Measurements from ENCODE around the gene BSDC1.
"Not testable (repeated sequence)": the region's sequence is repeated elsewhere in the genome, so short reads cannot be mapped to it uniquely, and the experiment has no call there.

The BSDC1 gene

DNA sequence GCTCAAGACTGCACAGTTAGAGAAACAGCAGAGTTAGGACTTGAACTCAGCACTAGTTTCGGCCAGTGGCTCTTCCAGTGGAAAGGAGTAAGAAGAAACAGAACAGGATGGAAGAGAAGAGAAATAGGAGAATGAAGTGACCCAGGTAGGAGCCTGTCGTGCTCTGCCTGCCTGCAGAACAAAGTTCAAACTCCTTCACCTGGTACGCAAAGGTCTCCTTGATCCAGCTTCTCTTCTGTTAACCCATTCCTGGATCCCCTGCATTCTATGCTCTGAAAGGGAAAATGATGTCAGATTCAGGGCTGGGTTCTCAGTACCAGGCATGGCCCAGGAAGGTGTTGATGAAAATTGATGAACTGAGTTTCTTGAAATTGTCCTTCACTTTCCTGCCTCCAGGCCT is 35.8 kb downstream of the BSDC1 start:
- DNase-seq (ENCODE audit: low spot score): no peak

DNA sequence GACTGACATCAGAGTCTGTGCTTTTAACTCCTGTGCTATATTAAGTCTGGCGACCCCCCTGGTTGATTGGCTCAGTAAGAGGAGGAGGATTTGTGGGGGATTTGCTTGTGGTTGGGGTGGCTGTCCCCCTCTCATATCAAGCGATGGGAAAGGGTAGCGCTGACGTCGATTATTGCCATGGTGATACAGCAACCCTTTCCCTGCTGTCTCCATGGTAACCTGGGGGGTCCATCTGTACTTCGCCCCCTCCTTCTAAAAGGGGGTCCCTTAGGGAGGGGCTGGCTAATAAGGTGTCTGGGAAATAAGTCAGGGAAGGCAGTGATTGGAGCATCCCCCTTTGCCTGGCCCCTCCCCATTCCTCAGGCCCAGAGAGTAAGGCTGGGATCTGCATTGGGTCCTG is 36.6 kb downstream of the BSDC1 start:
- no peak for DNase-seq (ENCODE audit: low spot score)

DNA sequence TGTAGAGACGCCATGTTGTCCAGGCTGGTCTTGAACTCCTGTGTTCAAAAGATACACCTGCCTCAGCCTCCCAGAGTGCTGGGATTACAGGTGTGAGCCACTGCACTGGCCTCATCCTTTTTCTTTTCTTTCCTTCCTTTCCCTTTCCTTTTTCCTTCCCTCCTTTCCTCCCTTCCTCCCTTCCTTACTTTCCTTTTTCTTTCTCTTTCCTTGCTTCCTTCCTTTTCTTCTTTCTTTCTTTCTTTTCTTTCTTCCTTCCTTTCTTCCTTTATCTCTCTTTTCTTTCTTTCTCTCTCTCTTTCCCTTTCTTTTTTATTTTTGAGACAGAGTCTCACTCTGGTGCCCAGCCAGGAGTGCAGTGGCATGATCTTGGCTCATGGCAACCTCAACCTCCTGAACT is 37.8 kb downstream of the BSDC1 start:
- DNase-seq (ENCODE audit: low spot score): no peak

DNA sequence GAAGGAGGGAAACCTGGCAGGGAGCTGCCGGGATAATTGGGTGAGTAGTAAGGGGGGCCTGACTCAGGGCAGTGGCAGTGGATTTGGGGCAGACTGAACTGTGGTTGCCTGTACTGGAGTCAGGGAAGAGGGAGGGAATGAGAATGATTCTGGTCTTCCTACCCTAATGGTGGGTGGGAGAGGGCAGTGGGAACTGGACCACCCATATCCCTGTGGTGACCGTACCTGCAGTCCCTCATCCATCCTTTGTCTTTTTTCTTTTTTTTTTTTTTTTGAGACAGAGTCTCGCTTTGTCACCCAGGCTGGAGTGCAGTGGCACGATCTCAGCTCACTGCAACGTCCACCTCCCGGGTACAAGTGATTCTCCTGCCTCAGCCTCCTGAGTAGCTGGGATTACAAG is 38.5 kb downstream of the BSDC1 start:
- not testable (repeated sequence) for DNase-seq (ENCODE audit: low spot score)

- DNase-seq (ENCODE audit: low spot score): no peak
Observed at GRCh38 chr1:32353886-32354570, 40.2 kb downstream of the BSDC1 start.

DNA sequence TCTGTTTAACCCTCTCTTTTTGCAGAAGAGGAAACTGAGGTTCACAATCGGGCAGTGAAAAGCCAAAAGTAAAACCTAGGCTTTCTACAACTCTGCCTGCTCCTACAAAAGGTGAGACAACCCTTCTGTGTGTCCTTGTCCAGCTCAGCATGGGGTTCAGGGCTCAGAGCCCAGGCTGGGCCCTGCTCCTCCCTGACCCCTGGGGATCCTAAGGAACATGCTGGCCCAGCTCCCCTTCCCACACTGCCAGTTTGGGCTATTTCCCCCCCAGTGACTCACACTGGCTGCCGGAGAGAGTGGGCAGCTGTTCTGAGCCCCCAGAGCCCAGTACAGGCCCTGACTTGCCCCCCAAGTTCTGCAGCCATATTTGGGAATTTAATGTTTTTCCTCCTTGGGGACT is 40.8 kb downstream of the BSDC1 start:
- no peak for DNase-seq (ENCODE audit: low spot score)

DNA sequence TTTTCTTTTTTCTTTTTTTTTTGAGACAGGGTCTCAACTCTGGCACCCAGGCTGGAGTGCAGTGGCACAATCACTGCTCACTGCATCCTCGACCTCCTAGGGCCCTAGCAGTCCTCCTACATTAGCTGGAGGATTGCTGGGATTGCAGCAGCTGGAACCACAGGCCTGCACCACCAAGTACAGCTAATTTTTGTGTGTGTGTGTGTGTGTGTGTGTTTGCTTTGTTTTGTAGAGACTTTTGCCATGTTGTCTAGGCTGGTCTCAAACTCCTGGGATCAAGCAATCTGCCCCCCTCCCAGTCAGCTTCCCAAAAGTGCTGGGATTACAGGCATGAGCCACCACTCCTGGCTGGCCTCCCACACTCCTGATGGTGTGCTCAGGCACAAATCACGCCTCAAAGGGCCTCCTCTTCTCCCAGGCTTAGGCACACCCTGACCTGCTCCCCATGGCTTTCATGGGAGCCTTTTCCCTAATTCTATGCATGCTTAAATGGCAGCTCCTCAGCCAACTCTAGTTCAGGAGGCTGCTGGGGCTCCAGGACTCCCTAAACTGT is 41.3 kb downstream of the BSDC1 start:
- no peak for DNase-seq (ENCODE audit: low spot score)

- no peak for DNase-seq (ENCODE audit: low spot score)
Observed at GRCh38 chr1:32352239-32352745, 41.9 kb downstream of the BSDC1 start.

DNA sequence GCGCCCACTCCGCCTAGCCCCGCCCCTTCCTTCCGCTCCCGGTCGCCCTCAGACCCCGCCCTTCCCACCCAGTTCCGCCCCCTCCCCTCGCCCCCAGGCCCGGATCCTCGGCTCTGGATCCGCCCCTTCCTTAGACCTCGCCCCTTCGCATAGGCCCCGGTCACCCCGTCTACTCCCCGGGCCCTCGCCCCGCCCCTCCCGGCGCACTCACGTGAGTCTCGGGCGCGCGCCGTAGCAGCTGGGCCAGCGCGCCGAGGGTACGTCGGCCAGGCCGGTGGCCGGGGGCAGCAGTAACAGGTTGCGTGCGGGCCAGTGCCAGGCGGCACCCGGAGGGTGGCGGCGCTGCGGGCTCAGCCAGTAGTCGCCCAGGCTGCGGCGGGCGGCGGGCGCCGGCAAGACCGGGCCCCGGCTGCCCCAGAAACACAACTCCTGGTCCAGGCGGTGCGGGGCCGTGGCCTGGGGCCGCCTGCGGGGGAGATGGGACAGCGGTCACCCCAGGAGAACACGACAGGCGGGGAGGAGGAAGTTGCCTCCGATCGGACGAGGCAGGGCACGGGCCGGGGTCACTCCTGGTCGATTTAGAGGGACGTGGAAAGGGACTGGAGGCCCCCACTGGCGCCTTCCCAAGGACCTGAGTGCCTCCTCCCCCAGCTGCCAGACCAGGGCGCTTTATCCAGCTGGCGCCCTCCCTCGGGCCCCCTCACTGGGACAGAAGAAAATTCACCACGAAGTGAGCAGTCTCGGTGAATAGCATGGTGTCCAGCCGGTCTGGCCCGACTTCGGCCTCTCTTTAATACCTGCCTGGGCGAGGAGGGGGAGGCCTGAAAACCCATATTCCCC is 42.6 kb downstream of the BSDC1 start:
- DNase-seq (ENCODE audit: low spot score): peak; percentile 92

DNA sequence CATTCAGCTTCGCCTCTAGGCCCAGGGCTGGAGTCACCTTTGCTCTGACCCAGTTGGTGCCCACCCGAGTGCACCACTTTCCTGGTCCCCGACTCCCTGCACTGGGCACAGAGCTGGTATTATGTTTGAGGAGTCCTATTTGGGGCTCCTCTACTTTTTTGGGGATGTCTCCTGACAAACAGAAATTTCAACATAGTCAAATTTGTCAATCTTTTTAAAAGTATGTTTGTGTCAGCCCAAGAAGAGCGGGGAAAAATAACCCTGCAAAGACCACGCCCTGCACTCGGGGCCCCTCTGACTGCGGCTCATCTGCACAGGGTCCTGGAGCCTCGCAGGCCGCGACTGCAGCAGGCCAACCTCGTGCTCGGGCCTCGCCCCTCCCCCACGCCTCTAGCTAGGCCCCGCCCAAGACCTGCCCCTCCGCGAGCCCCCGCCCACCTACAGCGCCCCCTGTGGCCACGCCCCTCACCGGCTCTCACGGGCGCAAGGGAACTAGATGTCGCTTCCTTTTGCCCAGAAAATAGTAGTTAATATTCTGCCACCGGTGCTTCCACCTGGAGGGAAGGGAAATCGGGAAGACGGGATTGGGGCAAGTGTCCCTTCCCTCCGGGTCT is 43.3 kb downstream of the BSDC1 start:
- peak; percentile 67 for DNase-seq (ENCODE audit: low spot score)

- DNase-seq (ENCODE audit: low spot score): no peak
Observed at GRCh38 chr1:32349211-32349708, 45.0 kb downstream of the BSDC1 start.

DNA sequence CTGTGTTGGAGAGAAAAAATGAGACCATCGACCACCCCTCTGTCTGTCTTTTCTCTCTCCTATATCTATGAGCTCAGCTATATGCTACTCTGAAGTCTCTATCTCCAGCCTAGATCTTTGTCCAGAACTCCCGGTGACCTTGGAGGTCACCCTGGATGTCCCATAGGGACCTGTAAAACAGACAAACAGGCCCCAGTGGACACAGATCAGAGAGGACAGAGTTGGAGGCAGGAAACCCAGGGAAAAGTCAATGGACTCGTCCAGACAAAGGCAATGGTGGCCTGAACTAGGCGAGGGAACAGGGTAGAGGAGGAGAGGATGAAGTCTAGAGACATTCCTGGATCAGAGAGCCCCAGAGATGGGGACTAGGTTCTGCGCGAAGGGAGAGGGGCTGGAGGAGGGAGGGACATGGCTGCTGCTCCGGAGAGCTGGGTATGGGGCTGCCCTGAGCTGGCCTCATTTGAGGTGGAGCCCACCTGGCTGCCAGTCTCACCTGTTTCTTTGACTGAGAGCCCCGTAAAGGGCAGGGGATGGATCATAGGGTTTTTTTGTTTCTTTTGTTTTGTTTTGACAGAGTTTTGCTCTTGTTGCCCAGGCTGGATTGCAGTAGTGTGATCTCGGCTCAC is 47.6 kb downstream of the BSDC1 start:
- DNase-seq (ENCODE audit: low spot score): no peak

DNA sequence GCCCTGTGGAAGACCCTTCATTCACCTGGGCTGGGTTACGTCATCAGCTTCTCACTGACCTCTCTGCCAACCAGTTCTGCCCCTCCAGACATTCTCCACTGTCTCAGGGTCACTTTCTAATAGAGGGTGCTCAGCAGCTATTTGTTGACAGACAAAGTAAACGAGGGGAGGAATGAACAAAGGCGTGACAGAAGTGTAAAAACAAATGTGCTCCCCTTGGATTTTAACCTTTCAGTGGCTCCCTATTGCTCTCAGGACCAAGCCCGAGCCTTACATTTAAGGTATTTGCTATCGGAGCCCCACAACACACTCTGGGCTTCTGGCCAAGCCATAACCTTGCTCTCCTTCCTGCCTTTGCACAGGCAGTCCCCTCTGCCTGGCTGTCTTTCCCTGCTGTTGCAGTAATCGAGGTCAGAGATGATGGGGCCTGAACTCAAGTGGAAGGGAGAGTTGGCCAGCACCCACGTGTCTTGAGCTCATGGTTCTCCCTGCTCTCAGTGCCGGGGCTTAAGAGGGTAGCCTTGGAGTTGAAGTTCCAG is 48.9 kb downstream of the BSDC1 start:
- no peak for DNase-seq (ENCODE audit: low spot score)

DNA sequence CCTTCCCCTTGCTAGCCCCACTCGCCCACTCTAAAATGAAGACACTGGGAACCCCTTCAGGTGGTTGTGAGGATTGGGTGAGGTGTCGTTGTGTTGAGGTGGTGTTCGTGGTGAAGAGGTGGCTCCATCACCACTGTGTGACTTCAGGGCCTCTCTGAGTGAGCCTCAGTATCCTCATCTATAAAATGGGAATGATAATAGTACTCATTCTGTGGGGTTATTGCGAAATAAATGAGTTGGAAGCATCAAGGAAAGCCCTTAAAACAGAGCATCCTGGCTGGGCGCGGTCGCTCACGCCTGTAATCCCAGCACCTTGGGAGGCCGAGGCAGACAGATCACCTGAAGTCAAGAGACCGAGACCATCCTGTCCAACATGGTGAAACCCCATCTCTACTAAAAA is 51.5 kb downstream of the BSDC1 start:
- DNase-seq (ENCODE audit: low spot score): no peak

- DNase-seq (ENCODE audit: low spot score): no peak
Observed at GRCh38 chr1:32341971-32342370, 52.3 kb downstream of the BSDC1 start.

DNA sequence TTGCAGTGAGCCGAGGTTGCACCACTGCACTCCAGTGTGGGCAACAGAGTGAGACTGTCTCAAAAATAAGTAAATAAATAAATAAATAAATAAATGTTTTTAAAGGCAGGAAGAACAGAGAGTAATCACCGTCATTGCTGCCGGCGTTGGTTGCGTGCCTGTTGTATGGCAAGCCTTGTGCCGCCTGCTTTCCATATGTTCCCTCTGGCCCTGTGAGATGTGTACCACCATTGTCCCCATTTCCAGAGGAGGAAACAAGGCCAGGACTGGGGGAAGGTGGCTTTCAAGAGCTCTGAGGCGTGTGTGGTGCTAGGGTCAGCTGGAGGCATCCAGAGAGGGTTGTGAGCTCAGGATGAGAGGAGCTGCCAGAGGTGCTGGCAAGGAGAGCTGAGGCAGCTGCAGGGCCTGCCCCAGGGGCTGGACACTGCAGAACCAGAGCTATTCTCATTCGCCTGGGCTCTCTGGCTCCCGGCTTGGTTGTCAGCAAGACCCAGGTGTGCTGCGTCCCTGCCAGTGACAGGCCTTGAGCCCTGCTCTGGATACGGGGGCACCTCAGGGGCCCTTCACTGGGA is 53.0 kb downstream of the BSDC1 start:
- no peak for DNase-seq (ENCODE audit: low spot score)

GRCh38 chr1:32339363-32339978 is 54.8 kb downstream of the BSDC1 start:
- no peak for DNase-seq (ENCODE audit: low spot score)

- DNase-seq (ENCODE audit: low spot score): no peak
Observed at GRCh38 chr1:32338637-32339145, 55.5 kb downstream of the BSDC1 start.

DNA sequence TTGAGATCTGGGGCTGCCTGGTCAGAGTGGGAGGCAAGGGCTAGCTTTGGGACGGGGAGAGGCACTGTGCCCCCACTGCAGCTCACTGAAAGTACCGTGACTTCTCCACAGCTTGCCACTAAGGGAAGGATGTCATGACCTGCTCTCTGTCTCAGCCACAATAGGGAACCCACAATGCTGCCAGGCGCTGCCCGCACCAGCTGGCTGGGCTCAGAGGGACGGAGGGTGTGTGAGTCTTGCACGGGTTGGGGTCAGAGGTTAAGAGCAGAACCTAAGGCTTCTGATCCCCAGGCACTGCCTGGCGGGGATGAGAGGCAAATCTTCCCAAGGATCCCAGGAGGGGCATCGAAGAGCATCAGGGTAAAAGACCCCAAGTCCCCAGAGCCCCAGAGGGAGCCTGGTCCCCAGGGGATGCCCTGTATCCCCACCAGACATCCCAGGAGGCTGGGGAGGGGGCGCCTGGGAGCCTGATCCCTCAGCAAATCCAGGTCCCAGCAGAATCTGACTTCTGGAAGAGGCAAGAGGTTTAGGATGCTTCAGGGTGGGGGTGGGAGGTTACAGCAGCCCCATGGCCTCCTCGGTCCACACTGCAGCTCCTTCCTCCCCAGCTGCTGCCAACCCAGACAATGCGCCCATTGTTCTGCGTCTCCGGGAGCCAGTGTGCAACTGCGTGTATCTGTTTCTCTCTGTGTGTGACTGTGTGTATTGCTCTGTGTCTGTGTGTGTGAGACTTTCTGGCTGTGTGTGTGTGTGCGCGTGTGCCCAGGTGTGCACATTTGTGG is 56.2 kb downstream of the BSDC1 start:
- DNase-seq (ENCODE audit: low spot score): no peak

All from CD4-positive, alpha-beta T cell treated with Interleukin-15 for 4 hours (primary cell).